Endometrium (tissue), 2 donors: ENCODE results near the gene SEZ6L.

Experiments
- FAIRE-seq: peaks from 2 replicates; lab custom pipeline; 2012; peaks lifted over from hg19 to GRCh38; lab: Jason Lieb, UNC
- donor health status: control.
- donor health status: control.

SEZ6L gene

GRCh38 chr22:26339755-26340154 lies 170.5 kb downstream of the SEZ6L start:
- no peak for FAIRE-seq

- FAIRE-seq = no peak
These were observed 173.6 kb downstream of the SEZ6L start for GRCh38 chr22:26342745-26343410.

GRCh38 chr22:26345496-26345895 lies 176.2 kb downstream of the SEZ6L start:
- no peak for FAIRE-seq

- no peak for FAIRE-seq
These were observed 179.7 kb downstream of the SEZ6L start for GRCh38 chr22:26348810-26349526.

GRCh38 chr22:26354707-26355106 lies 185.4 kb downstream of the SEZ6L start:
- FAIRE-seq = no peak

- no peak for FAIRE-seq
These were observed 188.0 kb downstream of the SEZ6L start for GRCh38 chr22:26357281-26357680.

- no peak for FAIRE-seq
These were observed 188.6 kb downstream of the SEZ6L start for GRCh38 chr22:26357813-26358212.

GRCh38 chr22:26359156-26359555 lies 189.9 kb downstream of the SEZ6L start:
- no peak for FAIRE-seq

- peak; percentile 33 for FAIRE-seq
These were observed 191.1 kb downstream of the SEZ6L start for GRCh38 chr22:26360169-26360885.

- FAIRE-seq = no peak
These were observed 193.2 kb downstream of the SEZ6L start for GRCh38 chr22:26362471-26362870.

- FAIRE-seq = peak; percentile 21
These were observed 195.1 kb downstream of the SEZ6L start for GRCh38 chr22:26364066-26365015.

- no peak for FAIRE-seq
These were observed 198.4 kb downstream of the SEZ6L start for GRCh38 chr22:26367402-26368245.

- no peak for FAIRE-seq
These were observed 203.6 kb downstream of the SEZ6L start for GRCh38 chr22:26372890-26373289.

- FAIRE-seq = no peak
These were observed 205.2 kb downstream of the SEZ6L start for GRCh38 chr22:26374391-26375026.

GRCh38 chr22:26377170-26377830 lies 208.0 kb downstream of the SEZ6L start:
- FAIRE-seq = no peak

- FAIRE-seq = no peak
These were observed 211.0 kb downstream of the SEZ6L start for GRCh38 chr22:26380072-26380830.

GRCh38 chr22:26382782-26383181 lies 213.5 kb downstream of the SEZ6L start:
- FAIRE-seq = no peak

GRCh38 chr22:26383968-26384556 lies 214.8 kb downstream of the SEZ6L start:
- FAIRE-seq = no peak

- FAIRE-seq = no peak
These were observed 215.9 kb downstream of the SEZ6L start for GRCh38 chr22:26385164-26385563.
